ENCODE results near the gene MYO5A. TPM values are rescaled to one million over a fixed set of nuclear protein-coding genes. Genes with fewer than 3 reads are reported as not detected.

MYO5A gene
- total RNA-seq, 1 donor from 2014 or later, result 41.1 TPM

GRCh38 chr15:52502608-52503007 lies 26.1 kb downstream of the MYO5A start:
- TF ChIP-seq CTCF (IDR thresholded peaks at IDR 0.05), result no peak
- H3K9me3 Mint-ChIP-seq (ENCODE audit: unreplicated experiment), result peaks cover 4% of the 10 kb centered on the region
- DNase-seq (ENCODE audit: extremely low spot score, unreplicated experiment), result no peak
- H3K4me3 Mint-ChIP-seq (ENCODE audit: unreplicated experiment), result no peak overlapping the region
- H3K27ac Mint-ChIP-seq (ENCODE audit: unreplicated experiment), result no peak overlapping the region
- no peaks in the 10 kb centered on the region for H3K36me3 Mint-ChIP-seq (ENCODE audit: unreplicated experiment)
- no peaks in the 10 kb centered on the region for H3K27me3 Mint-ChIP-seq (ENCODE audit: unreplicated experiment)
- peaks cover 19% of the 10 kb centered on the region for H3K4me1 Mint-ChIP-seq (ENCODE audit: unreplicated experiment)

- Mint-ChIP-seq H3K27me3 (ENCODE audit: unreplicated experiment) (no peaks in the 10 kb centered on the region), H3K9me3 (ENCODE audit: unreplicated experiment) (peaks cover 4% of the 10 kb centered on the region), H3K4me3 (ENCODE audit: unreplicated experiment) (no peak overlapping the region), H3K4me1 (ENCODE audit: unreplicated experiment) (peaks cover 21% of the 10 kb centered on the region), H3K36me3 (ENCODE audit: unreplicated experiment) (no peaks in the 10 kb centered on the region), H3K27ac (ENCODE audit: unreplicated experiment) (no peak overlapping the region)
- no peak for TF ChIP-seq CTCF (IDR thresholded peaks at IDR 0.05)
- DNase-seq (ENCODE audit: extremely low spot score, unreplicated experiment), result no peak
These were observed 29.2 kb downstream of the MYO5A start for GRCh38 chr15:52499506-52499905.

- no peak overlapping the region for H3K27ac Mint-ChIP-seq (ENCODE audit: unreplicated experiment)
- no peak overlapping the region for H3K4me3 Mint-ChIP-seq (ENCODE audit: unreplicated experiment)
- H3K4me1 Mint-ChIP-seq (ENCODE audit: unreplicated experiment), result peaks cover 19% of the 10 kb centered on the region
- H3K9me3 Mint-ChIP-seq (ENCODE audit: unreplicated experiment), result no peaks in the 10 kb centered on the region
- no peaks in the 10 kb centered on the region for H3K36me3 Mint-ChIP-seq (ENCODE audit: unreplicated experiment)
- no peak for DNase-seq (ENCODE audit: extremely low spot score, unreplicated experiment)
- no peaks in the 10 kb centered on the region for H3K27me3 Mint-ChIP-seq (ENCODE audit: unreplicated experiment)
- TF ChIP-seq CTCF (IDR thresholded peaks at IDR 0.05), result no peak
These were observed 30.0 kb downstream of the MYO5A start for GRCh38 chr15:52498706-52499105.

- Mint-ChIP-seq H3K4me1 (ENCODE audit: unreplicated experiment) (peaks cover 30% of the 10 kb centered on the region), H3K36me3 (ENCODE audit: unreplicated experiment) (no peaks in the 10 kb centered on the region), H3K9me3 (ENCODE audit: unreplicated experiment) (no peaks in the 10 kb centered on the region), H3K27me3 (ENCODE audit: unreplicated experiment) (no peaks in the 10 kb centered on the region), H3K27ac (ENCODE audit: unreplicated experiment) (no peak overlapping the region), H3K4me3 (ENCODE audit: unreplicated experiment) (no peak overlapping the region)
- DNase-seq (ENCODE audit: extremely low spot score, unreplicated experiment), result no peak
- TF ChIP-seq CTCF (IDR thresholded peaks at IDR 0.05), result no peak
These were observed 31.8 kb downstream of the MYO5A start for GRCh38 chr15:52496776-52497470.

GRCh38 chr15:52496175-52496574 lies 32.5 kb downstream of the MYO5A start:
- Mint-ChIP-seq H3K27me3 (ENCODE audit: unreplicated experiment) (no peaks in the 10 kb centered on the region), H3K4me1 (ENCODE audit: unreplicated experiment) (peaks cover 37% of the 10 kb centered on the region), H3K36me3 (ENCODE audit: unreplicated experiment) (no peaks in the 10 kb centered on the region), H3K9me3 (ENCODE audit: unreplicated experiment) (no peaks in the 10 kb centered on the region), H3K4me3 (ENCODE audit: unreplicated experiment) (no peak overlapping the region), H3K27ac (ENCODE audit: unreplicated experiment) (no peak overlapping the region)
- DNase-seq (ENCODE audit: extremely low spot score, unreplicated experiment), result no peak
- TF ChIP-seq CTCF (IDR thresholded peaks at IDR 0.05), result no peak

Data from osteocyte (in vitro differentiated cells).